Left lobe of liver (tissue), 2 donors: Measurements from ENCODE around the gene UBR1. TPM values are rescaled to one million over a fixed set of nuclear protein-coding genes. Genes with fewer than 3 reads are reported as not detected.

Experiments
- ATAC-seq: fragments of 200-7000 bp; cut with Tn5 transposase; one replicate; pipeline ENCODE4 v1.9.1; 2020; ENCODE audit warnings: mild to moderate bottlenecking, moderate library complexity
- DNase-seq: peaks from one replicate; pipeline ENCODE4 v3.0.0-alpha.2; 2020; ENCODE audit warnings: low spot score
- total RNA-seq: library from RNA; stranded (reverse); gene quantifications from one replicate; pipeline ENCODE4 v1.2.1, GENCODE V29; 2021
- donor health status: DM: no; HTN: no; CAD: no; lungs with moderate emphysema.
- donor health status: DM: no; HTN: yes; CAD: no.

The UBR1 gene
- total RNA-seq, 1 donor from 2014 or later: 9.2 TPM

DNA sequence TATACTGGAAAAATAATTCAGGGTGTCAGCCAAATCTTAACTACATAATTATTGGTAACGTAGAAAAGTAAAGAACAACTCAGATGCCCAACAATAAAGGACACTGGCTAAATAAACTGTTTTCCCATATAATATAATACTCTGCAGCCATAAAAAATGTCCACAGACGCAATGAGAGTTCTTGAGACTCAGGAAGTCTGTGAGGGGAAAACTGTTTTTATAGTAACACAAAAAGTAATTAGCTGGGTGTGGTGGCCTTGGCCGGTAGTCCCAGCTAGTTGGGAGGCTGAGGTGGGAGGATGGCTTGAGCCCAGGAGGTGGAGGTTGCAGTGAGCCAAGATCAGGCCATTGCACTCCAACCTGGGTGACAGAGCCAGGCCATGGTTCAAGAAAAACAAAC lies 5.5 kb upstream of the UBR1 start:
- ATAC-seq: no peak
- no peak for DNase-seq

GRCh38 chr15:43107751-43108150 lies 1.9 kb upstream of the UBR1 start:
- no peak for ATAC-seq
- no peak for DNase-seq

DNA sequence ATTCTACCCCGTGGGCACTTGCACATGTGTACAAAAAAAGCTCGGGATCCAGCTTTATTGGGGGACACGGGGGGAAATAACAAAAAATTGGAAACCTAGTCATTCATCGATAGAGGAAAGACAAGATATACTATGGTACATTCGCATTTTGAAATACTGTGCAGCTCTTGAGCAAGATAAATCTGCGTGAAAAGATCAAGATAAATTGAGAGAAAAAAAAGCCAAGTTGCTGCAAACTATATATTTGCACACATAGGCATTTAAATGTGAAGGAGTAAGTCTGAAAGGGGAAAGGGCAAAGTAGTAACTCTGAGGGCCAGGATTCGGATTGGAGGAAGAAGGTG lies 620 bp upstream of the UBR1 start:
- DNase-seq: no peak
- peak; percentile 4 for ATAC-seq

- DNase-seq: no peak
- ATAC-seq: peak; percentile 58
These were observed 631 bp downstream of the UBR1 start for GRCh38 chr15:43105077-43105736.

DNA sequence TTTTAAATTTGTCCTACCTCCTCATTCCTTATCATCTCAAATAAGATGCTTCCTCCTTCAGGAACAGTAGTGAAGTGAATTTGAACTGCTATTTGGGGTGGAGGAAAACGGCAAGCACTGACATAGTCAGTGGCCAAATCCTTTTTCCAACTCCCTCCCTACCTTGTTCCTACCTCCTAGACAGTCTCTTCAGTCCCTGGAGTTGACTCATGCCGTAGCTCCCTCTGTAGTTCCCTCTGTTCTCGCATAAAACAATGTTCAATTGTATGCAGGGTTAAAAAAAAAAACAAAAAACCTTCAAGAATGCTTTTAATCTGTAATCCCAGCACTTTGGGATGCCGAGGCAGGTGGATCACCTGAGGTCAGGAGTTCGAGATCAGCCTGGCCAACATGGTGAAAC lies 1.4 kb downstream of the UBR1 start:
- no peak for DNase-seq
- ATAC-seq: no peak

DNA sequence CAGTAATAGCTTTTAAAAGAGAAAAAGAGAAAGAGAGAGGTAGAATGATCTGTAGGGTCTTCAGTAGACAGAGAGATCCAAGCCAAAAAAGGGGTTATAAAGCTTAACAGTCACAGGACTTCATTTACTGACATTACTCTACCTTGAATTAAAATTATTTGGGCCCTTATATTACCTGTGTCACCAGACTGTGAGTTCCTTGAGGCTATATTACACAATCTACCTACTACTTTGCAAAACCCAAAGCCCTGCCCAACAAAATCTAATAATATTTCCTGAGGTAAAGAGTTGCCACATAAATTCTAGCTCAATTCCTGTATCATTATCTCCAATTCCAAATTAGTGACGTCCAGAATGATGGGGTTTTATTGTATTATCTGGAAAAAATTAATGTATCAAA lies 1.9 kb downstream of the UBR1 start:
- ATAC-seq: no peak

DNA sequence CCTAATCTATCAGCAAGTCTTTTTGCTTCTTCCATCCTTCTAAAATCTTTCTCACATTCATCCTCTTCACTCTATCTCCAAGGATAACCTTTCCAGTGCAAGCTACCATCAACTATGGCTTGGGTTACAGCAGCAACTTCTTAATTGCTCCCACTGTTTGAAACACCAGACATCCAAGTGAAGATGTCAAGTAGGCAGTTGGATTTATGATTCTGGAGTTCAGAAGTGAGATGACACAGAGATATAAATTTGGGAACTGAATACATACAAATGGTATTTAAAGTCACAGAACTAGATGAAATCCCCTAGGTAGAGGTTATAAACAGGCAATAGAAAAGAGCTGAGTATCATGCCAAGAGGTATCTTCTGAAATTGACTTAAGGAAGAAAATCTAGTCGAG lies 3.7 kb downstream of the UBR1 start:
- DNase-seq (no peak), ATAC-seq (no peak)

More for the DNA sequence above, 1.9 kb downstream of the UBR1 start:
- DNase-seq: no peak

- DNase-seq (no peak), ATAC-seq (no peak)
These were observed 4.9 kb downstream of the UBR1 start for GRCh38 chr15:43100971-43101370.

DNA sequence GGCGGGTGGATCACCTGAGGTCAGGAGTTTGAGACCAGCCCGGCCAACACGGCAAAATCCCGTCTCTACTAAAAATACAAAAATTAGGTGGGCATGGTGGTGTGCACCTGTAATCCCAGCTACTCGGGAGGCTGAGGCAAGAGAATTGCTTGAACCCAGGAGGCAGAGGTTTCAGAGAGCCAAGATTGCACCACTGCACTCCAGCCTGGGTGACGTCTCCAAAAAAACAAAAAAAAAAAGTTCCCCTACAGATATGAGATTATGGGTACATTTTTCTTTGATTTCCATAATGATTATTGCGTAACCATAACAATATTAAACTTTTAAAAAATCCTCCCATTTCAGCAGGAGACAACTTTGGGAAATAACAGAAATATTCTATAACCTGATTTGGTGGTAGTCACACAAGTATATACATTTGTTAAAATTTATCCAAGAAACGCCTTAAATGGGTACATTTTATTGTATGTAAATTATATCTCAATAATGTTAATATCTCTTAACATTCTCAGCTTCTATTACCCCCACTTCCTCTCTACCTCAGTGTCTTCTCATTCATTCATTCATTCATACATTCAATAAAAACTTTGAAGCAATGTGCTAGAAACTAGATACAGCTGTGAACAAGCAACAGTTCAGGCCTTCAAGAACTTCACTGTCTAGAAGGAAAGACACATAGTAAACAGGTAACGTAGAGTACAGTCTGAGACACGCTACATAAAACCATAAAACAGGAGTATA lies 6.6 kb downstream of the UBR1 start:
- DNase-seq (no peak), ATAC-seq (no peak)

DNA sequence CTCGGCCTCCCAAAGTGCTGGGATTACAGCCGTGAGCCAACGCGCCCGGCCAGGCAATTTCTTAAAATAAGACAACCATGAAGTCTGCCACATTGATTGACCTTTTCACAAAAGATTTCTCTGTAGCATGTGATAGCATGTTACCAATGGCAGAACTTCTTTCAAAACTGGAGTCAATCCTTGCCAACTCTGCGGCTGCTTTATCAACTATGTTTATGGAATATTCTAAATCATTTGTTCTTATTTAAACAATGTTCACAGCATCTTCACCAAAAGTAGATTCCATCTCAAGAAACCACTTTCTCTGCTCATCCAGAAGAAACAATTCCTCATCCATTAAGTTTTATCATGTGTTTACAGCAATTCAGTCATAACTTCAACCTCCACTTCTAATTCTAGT lies 9.4 kb downstream of the UBR1 start:
- DNase-seq (no peak), ATAC-seq (no peak)

- DNase-seq: no peak
- no peak for ATAC-seq
These were observed 10.0 kb downstream of the UBR1 start for GRCh38 chr15:43095708-43096347.

GRCh38 chr15:43095243-43095642 lies 10.6 kb downstream of the UBR1 start:
- DNase-seq (no peak), ATAC-seq (no peak)

- DNase-seq (no peak), ATAC-seq (no peak)
These were observed 11.3 kb downstream of the UBR1 start for GRCh38 chr15:43094416-43095030.

GRCh38 chr15:43093026-43093425 lies 12.8 kb downstream of the UBR1 start:
- DNase-seq (no peak), ATAC-seq (no peak)

DNA sequence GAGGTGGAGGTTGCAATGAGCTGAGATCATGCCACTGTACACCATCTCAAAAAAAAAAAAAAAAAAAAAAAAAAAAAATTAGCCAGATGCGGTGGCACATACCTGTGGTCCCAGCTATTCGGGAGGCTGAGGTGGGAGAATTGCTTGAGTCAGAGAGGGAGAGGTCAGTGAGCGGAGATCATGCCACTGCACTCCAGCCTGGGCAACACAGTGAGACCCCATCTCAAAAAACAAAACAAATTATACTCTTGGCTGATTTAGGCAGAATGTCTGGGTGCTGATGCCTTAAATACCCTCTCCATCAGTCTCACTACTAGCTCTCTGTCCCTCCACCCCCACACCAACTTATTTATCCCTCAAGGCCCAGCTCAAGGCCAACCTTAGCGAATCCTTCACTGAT lies 14.0 kb downstream of the UBR1 start:
- no peak for ATAC-seq
- DNase-seq: no peak

DNA sequence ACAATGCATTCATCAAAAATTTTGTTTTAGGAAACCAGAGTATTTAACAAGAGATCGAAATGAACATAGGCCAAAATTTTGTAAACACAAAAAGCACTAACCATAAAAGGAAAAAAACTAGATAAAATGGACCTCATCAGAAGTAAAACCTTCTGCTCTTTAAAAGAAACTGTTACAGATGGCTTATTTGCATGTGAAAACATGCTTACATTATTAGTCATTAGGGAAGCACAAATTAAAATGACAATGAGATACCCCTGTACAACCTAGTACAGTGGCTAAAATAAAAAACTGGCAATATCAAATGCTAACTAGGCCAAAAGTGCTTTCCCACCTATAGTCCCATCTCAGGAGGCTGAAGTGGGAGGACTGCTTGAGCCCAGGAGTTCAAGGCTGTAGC lies 19.3 kb downstream of the UBR1 start:
- ATAC-seq (no peak), DNase-seq (no peak)

DNA sequence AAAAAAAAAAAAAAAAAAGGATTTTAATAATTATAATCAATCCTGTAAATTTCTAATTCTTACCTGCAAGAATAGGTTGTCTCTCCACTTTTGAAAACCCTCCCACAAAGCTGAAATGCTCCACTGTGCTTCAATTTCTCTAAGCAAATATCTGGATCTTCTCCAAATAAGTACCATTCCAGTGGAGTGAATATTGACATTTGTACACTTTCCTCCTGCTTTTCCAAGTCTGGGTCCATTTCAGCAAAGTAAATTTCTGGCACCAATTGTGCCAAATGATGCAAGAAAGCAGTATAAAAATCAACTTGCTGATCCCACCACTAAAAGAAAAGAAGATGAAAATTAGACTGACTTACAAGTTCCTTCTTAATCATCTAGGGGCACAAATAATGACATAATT lies 19.9 kb downstream of the UBR1 start:
- DNase-seq (no peak), ATAC-seq (peak; percentile 94)

GRCh38 chr15:43082509-43082908 lies 23.3 kb downstream of the UBR1 start:
- DNase-seq: no peak
- ATAC-seq: no peak

- ATAC-seq (no peak), DNase-seq (no peak)
These were observed 24.6 kb downstream of the UBR1 start for GRCh38 chr15:43081283-43081682.

GRCh38 chr15:43071451-43071850 lies 34.4 kb downstream of the UBR1 start:
- DNase-seq: no peak
- ATAC-seq: no peak

GRCh38 chr15:43070893-43071292 lies 34.9 kb downstream of the UBR1 start:
- ATAC-seq: no peak

GRCh38 chr15:43070249-43070648 lies 35.6 kb downstream of the UBR1 start:
- ATAC-seq (no peak), DNase-seq (no peak)

More at GRCh38 chr15:43070893-43071292, 34.9 kb downstream of the UBR1 start:
- no peak for DNase-seq
